GM11168 (cell line): ENCODE measurements around the gene ST8SIA5.

Experiments used
- in situ Hi-C: fragments of 300-500 bp; cut with MboI; formaldehyde crosslinking; loops from one replicate; pipeline ENCODE4 v1.12.0; 2022; ENCODE audit warnings: low sequenced_read_pairs; ENCODE audit not compliant: unreplicated experiment

ST8SIA5 gene

GRCh38 chr18:46716827-46717226, 40.0 kb downstream of the ST8SIA5 start:
- in situ Hi-C loops = loop anchor here (10.0 kb wide), 1 partner anchor 308 kb away; no protein-coding TSS in a partner anchor

- in situ Hi-C loops = loop anchor here (10.0 kb wide), 1 partner anchor 308 kb away; no protein-coding TSS in a partner anchor
These were observed 40.5 kb downstream of the ST8SIA5 start for GRCh38 chr18:46716336-46716735.

- in situ Hi-C loops = loop anchor here (10.0 kb wide), 1 partner anchor 310 kb away; no protein-coding TSS in a partner anchor
These were observed 41.8 kb downstream of the ST8SIA5 start for GRCh38 chr18:46715062-46715461.

- in situ Hi-C loops = loop anchor here (10.0 kb wide), 1 partner anchor 312 kb away; no protein-coding TSS in a partner anchor
These were observed 44.4 kb downstream of the ST8SIA5 start for GRCh38 chr18:46712406-46712805.

- in situ Hi-C loops = loop anchor here (10.0 kb wide), 1 partner anchor 313 kb away; no protein-coding TSS in a partner anchor
These were observed 45.4 kb downstream of the ST8SIA5 start for GRCh38 chr18:46711444-46711863.

- in situ Hi-C loops = no loop called here
These were observed 49.9 kb downstream of the ST8SIA5 start for GRCh38 chr18:46706968-46707367.

- in situ Hi-C loops = no loop called here
These were observed 51.3 kb downstream of the ST8SIA5 start for GRCh38 chr18:46705521-46705920.

- in situ Hi-C loops = no loop called here
These were observed 52.0 kb downstream of the ST8SIA5 start for GRCh38 chr18:46704816-46705215.

- in situ Hi-C loops = no loop called here
These were observed 52.7 kb downstream of the ST8SIA5 start for GRCh38 chr18:46704189-46704588.

GRCh38 chr18:46702471-46702870, 54.4 kb downstream of the ST8SIA5 start:
- in situ Hi-C loops = no loop called here

- in situ Hi-C loops = no loop called here
These were observed 56.6 kb downstream of the ST8SIA5 start for GRCh38 chr18:46700066-46700824.

- in situ Hi-C loops = no loop called here
These were observed 60.2 kb downstream of the ST8SIA5 start for GRCh38 chr18:46696702-46697101.

GRCh38 chr18:46696268-46696667, 60.6 kb downstream of the ST8SIA5 start:
- in situ Hi-C loops = no loop called here

GRCh38 chr18:46693996-46694395, 62.9 kb downstream of the ST8SIA5 start:
- in situ Hi-C loops = no loop called here

- in situ Hi-C loops = no loop called here
These were observed 67.9 kb downstream of the ST8SIA5 start for GRCh38 chr18:46688853-46689525.

GRCh38 chr18:46686186-46686585, 70.7 kb downstream of the ST8SIA5 start:
- in situ Hi-C loops = no loop called here

- in situ Hi-C loops = no loop called here
These were observed 73.6 kb downstream of the ST8SIA5 start for GRCh38 chr18:46683252-46683651.

GRCh38 chr18:46680784-46681695, 75.8 kb downstream of the ST8SIA5 start:
- in situ Hi-C loops = no loop called here

- in situ Hi-C loops = no loop called here
These were observed 76.8 kb downstream of the ST8SIA5 start for GRCh38 chr18:46679846-46680598.
